Measurements from ENCODE around the gene RABL6. TPM values are rescaled to one million over a fixed set of nuclear protein-coding genes. Genes with fewer than 3 reads are reported as not detected.
"Not testable (repeated sequence)": the region's sequence is repeated elsewhere in the genome, so short reads cannot be mapped to it uniquely, and the experiment has no call there.

RABL6 gene
- total RNA-seq, 1 donor from 2014 or later = 73.0 TPM

DNA sequence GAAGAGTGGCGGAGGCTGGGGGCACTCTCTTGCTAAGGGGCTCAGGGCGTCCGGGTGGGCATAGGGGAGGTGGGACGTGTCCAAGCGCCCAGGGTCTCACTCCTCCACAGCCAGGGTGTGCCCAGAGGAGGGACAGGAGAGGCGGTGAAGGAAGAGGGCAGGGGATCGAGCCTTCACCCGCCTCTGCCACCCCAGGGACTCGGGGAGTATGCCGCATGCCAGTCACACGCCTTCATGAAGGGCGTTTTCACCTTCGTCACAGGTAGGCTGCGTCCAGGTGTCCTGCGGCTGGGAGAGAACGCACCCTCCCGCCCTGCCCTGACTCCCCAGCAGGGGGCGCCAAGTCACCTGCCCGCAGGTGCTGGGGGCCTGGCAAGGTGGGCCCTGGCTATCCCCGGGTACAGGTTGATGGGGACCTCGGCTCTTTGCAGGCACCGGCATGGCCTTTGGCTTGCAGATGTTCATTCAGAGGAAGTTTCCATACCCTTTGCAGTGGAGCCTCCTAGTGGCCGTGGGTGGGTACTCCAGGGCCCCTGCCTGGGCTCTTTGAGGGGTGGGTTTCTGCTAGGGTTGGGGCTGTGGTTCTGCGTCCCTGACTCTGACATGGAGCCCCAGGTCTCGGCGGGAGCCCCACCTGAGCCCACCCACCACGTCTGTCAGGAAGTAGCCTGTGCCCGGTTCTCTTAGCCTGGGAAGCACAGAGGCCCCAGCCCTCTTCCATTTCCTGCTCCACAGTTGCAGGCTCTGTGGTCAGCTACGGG lies 16.1 kb upstream of the RABL6 start:
- ATAC-seq = peak; percentile 4
- peak; percentile 69 for DNase-seq
- intact Hi-C loops (cut with micrococcal nuclease) = no loop called here

DNA sequence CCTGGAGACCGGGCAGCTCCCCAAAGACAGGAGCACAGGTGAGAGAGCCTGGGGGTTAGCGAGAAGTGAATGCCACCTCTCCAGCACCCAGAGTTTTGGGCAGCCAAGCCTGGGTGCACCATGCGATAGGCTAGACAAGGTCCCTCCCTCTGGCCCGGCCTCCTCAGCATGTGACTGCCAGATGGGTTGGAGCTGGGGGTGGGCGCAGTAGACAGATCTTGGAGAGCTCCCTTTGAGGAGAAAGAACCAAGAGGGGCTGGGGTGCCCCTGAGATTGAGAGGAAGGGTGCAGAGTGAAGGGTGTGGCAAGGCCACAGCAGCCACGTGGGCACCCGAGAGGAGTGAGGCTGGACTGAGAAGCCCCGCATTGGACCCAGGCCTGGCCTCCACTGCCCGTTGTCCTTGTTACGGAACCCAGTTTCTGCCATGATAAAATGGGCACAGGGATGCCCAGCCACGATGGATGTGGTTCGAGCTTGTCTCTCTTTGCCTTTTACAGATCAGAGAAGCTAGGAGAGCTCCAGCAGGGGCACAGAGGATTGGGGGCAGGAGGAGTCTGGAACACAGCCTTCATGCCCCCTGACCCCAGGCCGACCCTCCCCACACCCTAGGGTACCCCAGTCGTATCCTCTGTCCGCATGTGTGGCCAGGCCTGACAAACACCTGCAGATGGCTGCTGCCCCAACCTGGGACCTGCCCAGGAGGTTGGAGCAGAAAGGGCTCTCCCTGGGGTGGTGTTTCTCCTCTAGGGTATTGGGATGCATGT lies 15.2 kb upstream of the RABL6 start:
- ATAC-seq = no peak
- DNase-seq = no peak
- intact Hi-C loops (cut with micrococcal nuclease) = no loop called here

DNA sequence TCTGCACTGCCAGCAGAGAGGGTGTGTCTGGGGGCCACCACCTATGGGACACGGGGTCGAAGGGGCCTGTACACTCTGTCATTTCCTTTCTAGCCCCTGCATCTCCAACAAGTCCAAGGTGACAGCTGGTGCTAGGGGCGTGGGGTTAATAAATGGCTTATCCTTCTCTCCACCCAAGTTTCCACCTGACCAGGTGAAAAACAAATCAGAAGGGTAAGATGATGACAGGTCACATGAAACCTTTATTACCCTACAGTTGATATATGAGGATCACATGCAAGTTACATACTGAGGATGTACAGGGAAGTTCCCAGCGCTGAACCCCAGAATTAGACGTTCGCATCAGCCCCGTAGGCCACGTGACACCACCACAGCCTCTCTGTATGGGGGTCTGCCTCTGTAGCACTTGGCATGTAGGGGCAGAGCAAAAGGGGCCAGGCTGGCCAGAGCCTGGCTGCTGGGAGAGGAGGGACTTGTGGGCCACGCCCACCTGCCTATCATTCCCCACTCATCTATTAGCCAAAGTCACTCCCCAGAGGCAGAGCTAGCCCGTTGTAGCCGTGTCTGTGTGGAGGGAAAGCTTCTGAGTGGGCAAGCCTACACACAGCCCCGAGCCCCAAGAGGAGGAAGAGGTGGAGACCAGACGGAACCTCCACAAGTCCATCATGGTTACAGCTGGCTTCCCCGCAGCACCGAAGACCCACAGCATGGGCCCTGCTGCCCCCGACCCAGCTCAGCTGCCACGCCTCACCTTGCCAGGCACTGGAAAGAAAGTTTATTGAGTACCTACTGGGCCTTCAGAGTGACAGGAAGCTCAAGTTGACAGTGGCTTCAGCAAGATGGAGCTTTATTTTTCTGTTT lies 14.4 kb upstream of the RABL6 start:
- ATAC-seq = no peak

GRCh38 chr9:136794281-136794999 lies 13.3 kb upstream of the RABL6 start:
- no peak for ATAC-seq
- intact Hi-C loops (cut with micrococcal nuclease) = no loop called here
- DNase-seq = no peak

More for the DNA sequence above, 14.4 kb upstream of the RABL6 start:
- no peak for DNase-seq
- intact Hi-C loops (cut with micrococcal nuclease) = no loop called here

DNA sequence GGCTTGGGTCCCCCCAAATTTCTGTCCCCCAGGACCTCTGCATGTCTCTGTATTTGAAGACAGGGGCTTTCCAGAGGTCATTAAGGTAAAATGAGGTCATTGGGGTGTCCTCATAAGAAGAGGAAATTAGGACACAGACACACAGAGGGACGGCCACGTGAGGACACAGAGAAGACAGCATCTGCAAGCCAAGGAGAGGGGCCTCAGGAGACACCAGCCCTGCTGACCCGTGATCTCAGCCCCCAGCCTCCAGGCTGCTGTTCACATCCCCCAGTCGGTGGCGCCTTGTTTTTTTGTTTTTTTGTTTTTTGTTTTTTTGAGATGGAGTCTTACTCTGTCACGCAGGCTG lies 12.8 kb upstream of the RABL6 start:
- no peak for ATAC-seq
- intact Hi-C loops (cut with micrococcal nuclease) = no loop called here
- no peak for DNase-seq

DNA sequence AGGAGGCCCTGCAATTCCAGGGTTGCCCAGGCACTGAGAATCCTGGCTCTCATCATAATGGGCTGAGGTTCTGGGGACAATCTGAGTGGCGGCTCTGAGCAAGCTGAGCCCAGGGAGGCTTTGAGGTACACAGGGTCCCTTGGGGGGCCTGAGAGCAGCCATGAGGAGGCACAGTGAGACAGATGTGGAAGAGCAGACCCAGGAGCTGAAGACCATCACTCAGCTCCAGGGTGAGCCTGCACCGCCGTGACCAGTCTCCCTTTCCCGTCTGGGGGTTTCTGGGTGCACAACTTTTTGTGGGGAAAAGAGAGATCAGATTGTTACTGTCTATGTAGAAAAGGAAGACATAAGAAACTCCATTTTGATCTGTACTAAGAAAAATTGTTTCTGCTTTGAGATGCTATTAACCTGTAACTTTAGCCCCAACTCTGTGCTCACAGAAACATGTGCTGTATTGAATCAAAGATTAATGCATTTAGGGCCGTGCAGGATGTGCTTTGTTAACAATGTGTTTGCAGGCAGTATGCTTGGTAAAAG lies 11.4 kb upstream of the RABL6 start, which contains the start of gene CCDC183:
Gene CCDC183, plus strand, starts transcription at position 101 of the 537 bp plus-strand sequence. Its CDS starts 60 bp downstream, at position 161.
- intact Hi-C loops (cut with micrococcal nuclease) = no loop called here
- no peak for ATAC-seq
- no peak for DNase-seq

- ATAC-seq; intact Hi-C loops (cut with micrococcal nuclease); DNase-seq: not testable (repeated sequence)
Measured at GRCh38 chr9:136796775-136797347, 10.9 kb upstream of the RABL6 start.

- intact Hi-C loops (cut with micrococcal nuclease) = no loop called here
- DNase-seq (no peak), ATAC-seq (no peak)
Measured at GRCh38 chr9:136798708-136799078, 9.1 kb upstream of the RABL6 start.

DNA sequence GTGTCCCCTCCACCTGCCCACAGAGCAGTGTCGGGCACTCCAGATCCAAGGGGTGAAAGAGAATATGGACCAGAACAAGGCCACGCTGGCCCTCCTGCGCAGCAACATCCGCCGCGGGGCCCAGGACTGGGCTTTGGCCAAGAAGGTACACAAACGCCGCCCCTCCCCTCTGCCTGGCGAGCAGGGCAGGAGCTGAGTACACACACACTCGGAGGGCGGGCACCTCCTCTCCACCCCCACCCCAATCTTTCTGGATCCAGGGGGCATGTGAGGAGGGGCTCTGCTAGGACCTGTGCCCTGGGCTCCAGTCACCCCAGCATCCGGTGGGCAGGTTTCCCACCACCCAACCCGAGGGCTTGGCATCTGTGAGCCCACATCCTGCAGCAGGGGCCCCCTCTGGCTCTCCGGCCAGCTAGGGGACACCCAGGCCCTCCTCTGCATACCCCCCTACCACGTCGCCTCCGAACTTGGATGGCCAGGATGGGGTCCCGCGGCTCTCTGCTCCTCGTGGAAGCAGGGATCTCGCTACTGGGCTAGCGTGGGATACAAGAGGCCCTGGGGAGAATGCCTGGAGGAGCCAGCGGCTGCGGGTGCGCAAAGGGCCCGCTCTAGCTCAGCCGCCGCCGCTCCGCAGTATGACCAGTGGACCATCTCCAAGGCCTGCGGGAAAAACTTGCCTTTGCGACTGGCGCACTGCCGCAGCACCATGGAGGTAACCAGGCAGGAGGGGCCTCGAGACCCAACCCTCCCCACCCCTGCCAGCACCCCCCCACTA lies 8.5 kb upstream of the RABL6 start:
- ATAC-seq (no peak), DNase-seq (no peak)

GRCh38 chr9:136799854-136800657 lies 7.7 kb upstream of the RABL6 start:
- ATAC-seq = peak; percentile 87
- intact Hi-C loops (cut with micrococcal nuclease) = no loop called here

More for the DNA sequence above, 8.5 kb upstream of the RABL6 start:
- intact Hi-C loops (cut with micrococcal nuclease) = no loop called here

GRCh38 chr9:136802321-136802720 lies 5.4 kb upstream of the RABL6 start:
- ATAC-seq (no peak), DNase-seq (peak; percentile 23)
- intact Hi-C loops (cut with micrococcal nuclease) = no loop called here

More at GRCh38 chr9:136799854-136800657, 7.7 kb upstream of the RABL6 start:
- peak; percentile 92 for DNase-seq

DNA sequence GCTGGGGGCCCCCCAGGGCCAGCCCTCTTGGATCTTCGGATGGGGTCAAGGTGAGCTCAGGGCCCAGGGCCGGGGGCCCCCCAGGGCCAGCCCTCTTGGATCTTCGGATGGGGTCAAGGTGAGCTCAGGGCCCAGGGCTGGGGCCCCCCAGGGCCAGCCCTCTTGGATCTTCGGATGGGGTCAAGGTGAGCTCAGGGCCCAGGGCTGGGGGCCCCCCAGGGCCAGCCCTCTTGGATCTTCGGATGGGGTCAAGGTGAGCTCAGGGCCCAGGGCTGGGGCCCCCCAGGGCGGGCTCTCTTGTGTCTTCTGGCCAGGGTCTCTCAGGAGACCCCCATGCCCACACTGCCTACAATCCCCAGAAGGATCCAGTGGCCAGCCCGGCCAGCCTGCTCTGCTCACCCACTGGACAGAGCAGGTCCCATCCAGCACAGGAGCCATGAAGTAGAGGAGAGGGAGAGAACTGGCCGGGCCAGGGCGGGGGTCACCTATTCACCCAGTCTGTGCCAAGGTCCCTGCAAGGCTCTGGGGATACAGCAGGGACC lies 4.7 kb upstream of the RABL6 start:
- ATAC-seq; intact Hi-C loops (cut with micrococcal nuclease): not testable (repeated sequence)
- DNase-seq = peak; percentile 8

- intact Hi-C loops (cut with micrococcal nuclease) = no loop called here
- ATAC-seq (no peak), DNase-seq (peak; percentile 30)
Measured at GRCh38 chr9:136803551-136804508, 3.9 kb upstream of the RABL6 start.

DNA sequence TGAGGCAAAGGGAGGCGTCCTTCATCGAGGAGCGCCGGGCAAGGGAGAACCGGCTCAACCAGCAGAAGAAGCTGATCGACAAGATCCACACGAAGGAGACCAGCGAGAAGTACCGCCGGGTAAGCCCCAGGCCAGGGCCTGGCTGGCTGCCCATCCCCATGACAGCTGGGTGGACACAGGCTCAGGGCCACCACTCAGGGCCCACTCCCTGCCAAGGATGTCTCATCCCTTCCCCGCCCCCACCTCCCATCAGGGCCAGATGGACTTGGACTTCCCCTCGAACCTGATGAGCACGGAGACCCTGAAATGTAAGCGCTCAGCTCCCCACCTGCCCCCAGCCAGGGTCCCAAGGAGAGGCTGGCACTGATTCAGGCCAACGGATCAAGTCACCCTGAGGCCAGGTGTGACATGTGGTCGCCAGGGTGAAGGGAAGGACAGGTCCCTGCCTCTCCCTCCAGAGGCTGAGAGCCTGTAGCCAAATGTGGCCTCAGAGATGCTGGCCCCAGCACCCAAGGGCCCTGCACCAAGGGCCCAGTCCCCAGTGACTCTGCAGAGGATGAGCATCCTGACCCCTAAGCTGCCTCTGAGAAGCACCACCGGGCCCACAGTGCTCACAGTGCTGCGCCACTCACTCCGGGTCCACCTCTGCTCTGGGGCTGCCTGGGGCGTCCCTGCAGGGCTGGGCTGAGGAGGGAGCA lies 3.1 kb upstream of the RABL6 start:
- intact Hi-C loops (cut with micrococcal nuclease) = no loop called here
- ATAC-seq = no peak
- DNase-seq = peak; percentile 17

DNA sequence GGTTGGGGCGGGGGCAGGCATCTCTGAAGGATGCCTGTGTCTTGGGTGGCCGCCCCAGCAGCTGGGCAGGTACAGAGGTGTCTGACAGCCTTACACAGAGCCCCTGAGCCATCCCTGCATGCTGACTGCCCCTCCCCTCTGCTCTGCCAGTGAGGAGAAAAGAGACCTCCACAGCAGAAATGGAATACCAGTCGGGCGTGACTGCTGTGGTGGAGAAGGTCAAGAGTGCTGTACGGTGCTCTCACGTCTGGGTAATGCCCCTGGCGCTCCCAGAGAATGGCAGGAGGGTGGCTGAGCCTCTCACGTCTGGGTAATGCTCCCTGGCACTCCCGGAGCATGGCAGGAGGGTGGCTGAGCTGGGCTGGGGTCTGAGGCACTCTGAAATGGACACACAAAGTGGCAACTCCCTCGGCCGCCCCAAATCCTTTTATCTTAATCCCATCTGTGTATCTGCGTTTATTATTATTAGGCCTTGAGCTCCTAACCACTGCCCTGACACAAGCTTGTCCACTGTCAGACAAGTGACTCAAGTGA lies 2.5 kb upstream of the RABL6 start:
- DNase-seq (peak; percentile 28), ATAC-seq (no peak)
- intact Hi-C loops (cut with micrococcal nuclease) = no loop called here
